Hepatocyte (in vitro differentiated cells): ENCODE results near the gene RRP15. TPM values are rescaled to one million over a fixed set of nuclear protein-coding genes. Genes with fewer than 3 reads are reported as not detected.

Source experiments
- DNase-seq: peaks from one replicate; pipeline ENCODE4 v3.0.0-alpha.2; 2016; ENCODE audit warnings: low spot score
- H2AFZ ChIP-seq: fragments of 200-600 bp; sonication (generic); 2 replicates; pipeline ENCODE4 v1.6.0; 2016; ENCODE audit warnings: antibody characterized with exemption, mild to moderate bottlenecking
- H3K27ac ChIP-seq: fragments of 200-600 bp; sonication (generic); 2 replicates; pipeline ENCODE4 v1.5.1; 2016; ENCODE audit warnings: mild to moderate bottlenecking
- H3K27me3 ChIP-seq: fragments of 200-600 bp; sonication (generic); 2 replicates; pipeline ENCODE4 v1.6.1; 2016
- H3K36me3 ChIP-seq: fragments of 200-600 bp; sonication (generic); replicated peaks from 2 replicates; pipeline ENCODE4 v1.5.1; 2016; ENCODE audit warnings: low read depth; ENCODE audit not compliant: insufficient read depth
- H3K4me1 ChIP-seq: fragments of 200-600 bp; sonication (generic); 2 replicates; pipeline ENCODE4 v1.5.1; 2016; ENCODE audit warnings: mild to moderate bottlenecking, moderate library complexity; ENCODE audit not compliant: insufficient read depth
- H3K4me2 ChIP-seq: fragments of 200-600 bp; sonication (generic); 2 replicates; pipeline ENCODE4 v1.6.0; 2016
- H3K4me3 ChIP-seq: fragments of 200-600 bp; sonication (generic); 2 replicates; pipeline ENCODE4 v1.5.1; 2016; ENCODE audit warnings: mild to moderate bottlenecking
- H3K79me2 ChIP-seq: fragments of 200-600 bp; sonication (generic); 2 replicates; pipeline ENCODE4 v1.6.0; 2017; ENCODE audit warnings: mild to moderate bottlenecking
- H3K9me2 ChIP-seq: fragments of 200-600 bp; sonication (generic); replicated peaks from 2 replicates; pipeline ENCODE4 v1.6.0; 2017; ENCODE audit warnings: mild to moderate bottlenecking; ENCODE audit not compliant: insufficient read depth
- H3K9me3 ChIP-seq: fragments of 200-600 bp; sonication (generic); 2 replicates; pipeline ENCODE4 v1.5.1; 2016; ENCODE audit warnings: low read depth, mild to moderate bottlenecking
- H4K20me1 ChIP-seq: fragments of 200-600 bp; sonication (generic); 2 replicates; pipeline ENCODE4 v1.6.0; 2016; ENCODE audit warnings: mild to moderate bottlenecking; ENCODE audit not compliant: insufficient read depth, poor library complexity, severe bottlenecking
- CTCF ChIP-seq: fragments of 200-600 bp; sonication (generic); IDR thresholded peaks from 2 replicates; pipeline ENCODE4 v1.5.1; 2016; ENCODE audit warnings: antibody characterized with exemption, mild to moderate bottlenecking; ENCODE audit not compliant: poor library complexity
- EZH2 ChIP-seq: fragments of 200-600 bp; sonication (generic); IDR thresholded peaks from 2 replicates; pipeline ENCODE4 v1.6.1; 2016; ENCODE audit warnings: antibody characterized with exemption, mild to moderate bottlenecking, borderline replicate concordance
- EZH2phosphoT487 ChIP-seq: fragments of 200-600 bp; sonication (generic); IDR thresholded peaks from one replicate; pipeline ENCODE4 v1.6.1; 2018; ENCODE audit warnings: antibody characterized with exemption, mild to moderate bottlenecking, low read depth, moderate library complexity; ENCODE audit not compliant: unreplicated experiment, severe bottlenecking
- WGBS: methylation state at CpG from one replicate; pipeline ENCODE4 v1.1.6; 2016; ENCODE audit warnings: low lambda C conversion rate; ENCODE audit errors: missing lambda C conversion rate; 5-methylcytosine and 5-hydroxymethylcytosine counted together
- polyA plus RNA-seq: library from polyadenylated mRNA; unstranded; fragments of >200 nt; fragmentation: Nextera tagmentation; extraction: Ambion mirVana; gene quantifications from 2 replicates; pipeline ENCODE4 v1.2.1, GENCODE V29; 2016
- total RNA-seq: library from RNA; depleted of rRNA; stranded (reverse); fragments of >200 nt; gene quantifications from 2 replicates; pipeline ENCODE4 v1.2.3, GENCODE V29; 2014

RRP15 gene
- total and polyA plus RNA-seq, 2 experiments from 2014 or later = 6.7 to 9.0 TPM

- peaks cover 47% of the 10 kb centered on the region for H3K79me2 ChIP-seq
- peak overlapping the region; percentile 29 for H3K27ac ChIP-seq
Measured at GRCh38 chr1:218348628-218349071, 63.6 kb downstream of the RRP15 start.

GRCh38 chr1:218349348-218350034 is 64.4 kb downstream of the RRP15 start:
- H3K27ac ChIP-seq = peak overlapping the region; percentile 29
- TF ChIP-seq EZH2phosphoT487 (no peak), CTCF (no peak), EZH2 (no peak)
- H3K4me3 ChIP-seq = peak overlapping the region; percentile 6
- peak overlapping the region; percentile 92 for H3K4me2 ChIP-seq
- no peak overlapping the region for H2AFZ ChIP-seq
- no peaks in the 10 kb centered on the region for H3K9me3 ChIP-seq
- H3K79me2 ChIP-seq = peaks cover 55% of the 10 kb centered on the region
- no peak for DNase-seq
- no peaks in the 10 kb centered on the region for H3K36me3 ChIP-seq
- peaks cover 4% of the 10 kb centered on the region for H3K4me1 ChIP-seq
- no peaks in the 10 kb centered on the region for H3K9me2 ChIP-seq
- no peaks in the 10 kb centered on the region for H3K27me3 ChIP-seq
- 70% methylated on average over 5 of the region's 5 CpGs for WGBS
- no peaks in the 10 kb centered on the region for H4K20me1 ChIP-seq

More at GRCh38 chr1:218348628-218349071, 63.6 kb downstream of the RRP15 start:
- no peaks in the 10 kb centered on the region for H4K20me1 ChIP-seq
- no peak for DNase-seq
- H3K27me3 ChIP-seq = no peaks in the 10 kb centered on the region
- H3K4me2 ChIP-seq = peak overlapping the region; percentile 92
- peaks cover 4% of the 10 kb centered on the region for H3K4me1 ChIP-seq
- peak overlapping the region; percentile 6 for H3K4me3 ChIP-seq
- no peaks in the 10 kb centered on the region for H3K36me3 ChIP-seq
- no peaks in the 10 kb centered on the region for H3K9me2 ChIP-seq
- WGBS = 43% methylated on average over 3 of the region's 3 CpGs
- no peaks in the 10 kb centered on the region for H3K9me3 ChIP-seq
- no peak overlapping the region for H2AFZ ChIP-seq
- no peak for TF ChIP-seq EZH2
- TF ChIP-seq CTCF = no peak
- TF ChIP-seq EZH2phosphoT487 = no peak

- Histone ChIP-seq H3K4me1 (peaks cover 4% of the 10 kb centered on the region), H3K9me3 (no peaks in the 10 kb centered on the region), H3K9me2 (no peaks in the 10 kb centered on the region), H3K79me2 (peaks cover 61% of the 10 kb centered on the region), H3K4me3 (peak overlapping the region; percentile 16), H3K4me2 (peak overlapping the region; percentile 92), H2AFZ (no peak overlapping the region), H3K27ac (peak overlapping the region; percentile 58), H3K36me3 (no peaks in the 10 kb centered on the region), H3K27me3 (no peaks in the 10 kb centered on the region), H4K20me1 (no peaks in the 10 kb centered on the region)
- WGBS = 65% methylated on average over 7 of the region's 7 CpGs
- DNase-seq = no peak
- no peak for TF ChIP-seq CTCF
- TF ChIP-seq EZH2phosphoT487 = no peak
- TF ChIP-seq EZH2 = no peak
Measured at GRCh38 chr1:218350035-218350525, 65.0 kb downstream of the RRP15 start.
